GM13976 (cell line): ENCODE data around the gene VAC14.
"Not testable (repeated sequence)": the region's sequence is repeated elsewhere in the genome, so short reads cannot be mapped to it uniquely, and the experiment has no call there.

ENCODE experiments used
- DNase-seq: peaks from one replicate; pipeline ENCODE4 v3.0.0; 2012; ENCODE audit warnings: low spot score
- CTCF ChIP-seq: IDR thresholded peaks from 2 replicates; pipeline ENCODE4 v1.5.1; 2012; ENCODE audit warnings: borderline replicate concordance, mild to moderate bottlenecking; ENCODE audit not compliant: insufficient read depth; ENCODE audit errors: extremely low read depth, missing control alignments, control extremely low read depth
- in situ Hi-C: fragments of 300-500 bp; cut with MboI; formaldehyde crosslinking; loops from one replicate; pipeline ENCODE4 v1.12.0; 2022; ENCODE audit warnings: low sequenced_read_pairs, mixed read lengths, inconsistent platforms; ENCODE audit not compliant: unreplicated experiment

Gene VAC14

GRCh38 chr16:70646260-70647241 lies 154.4 kb downstream of the VAC14 start, which contains the start of gene IL34:
TSS of gene IL34 (plus strand) at chr16:70646559. CDS start at chr16:70646948, 389 bp downstream.
- in situ Hi-C loops = loop anchor here (25.0 kb wide), 1 partner anchor 284 kb away; no protein-coding TSS in a partner anchor
- no peak for TF ChIP-seq CTCF
- DNase-seq = no peak

- in situ Hi-C loops = loop anchor here (25.0 kb wide), 1 partner anchor 283 kb away; no protein-coding TSS in a partner anchor
- peak; percentile 18 for DNase-seq
- no peak for TF ChIP-seq CTCF
Observed at GRCh38 chr16:70644763-70645597, 156.0 kb downstream of the VAC14 start.

- not testable (repeated sequence) for DNase-seq
- in situ Hi-C loops = loop anchor here (25.0 kb wide), 1 partner anchor 281 kb away; no protein-coding TSS in a partner anchor
Observed at GRCh38 chr16:70643264-70643663, 157.7 kb downstream of the VAC14 start.

- TF ChIP-seq CTCF = no peak
- in situ Hi-C loops = loop anchor here (25.0 kb wide), 1 partner anchor 280 kb away; no protein-coding TSS in a partner anchor
- DNase-seq = no peak
Observed at GRCh38 chr16:70642633-70643032, 158.3 kb downstream of the VAC14 start.

- no peak for TF ChIP-seq CTCF
- no peak for DNase-seq
- in situ Hi-C loops = loop anchor here (25.0 kb wide), 1 partner anchor 277 kb away; no protein-coding TSS in a partner anchor
Observed at GRCh38 chr16:70638814-70639792, 161.9 kb downstream of the VAC14 start.
